NCI-H1436 (cell line): Measurements from ENCODE around the gene LBR.
A peak's percentile ranks its signal among the peaks of the same experiment; 100 is the strongest.

Source experiments
- DNase-seq: peaks from one replicate; lab custom pipeline; 2025; lab: John Stamatoyannopoulos, UW

LBR gene

GRCh38 chr1:225464851-225465792, 37.3 kb upstream of the LBR start:
- peak; percentile 21 for DNase-seq

- peak; percentile 64 for DNase-seq
Measured at GRCh38 chr1:225462714-225463574, 35.1 kb upstream of the LBR start.

- no peak for DNase-seq
Measured at GRCh38 chr1:225462429-225462713, 34.5 kb upstream of the LBR start.

GRCh38 chr1:225461533-225462428, 33.9 kb upstream of the LBR start:
- no peak for DNase-seq

- DNase-seq, result no peak
Measured at GRCh38 chr1:225460737-225461532, 33.1 kb upstream of the LBR start.

GRCh38 chr1:225460021-225460736, 32.3 kb upstream of the LBR start:
- DNase-seq, result no peak

- no peak for DNase-seq
Measured at GRCh38 chr1:225458222-225458631, 30.4 kb upstream of the LBR start.

GRCh38 chr1:225454733-225455132, 26.9 kb upstream of the LBR start:
- no peak for DNase-seq

GRCh38 chr1:225453797-225454648, 26.2 kb upstream of the LBR start:
- DNase-seq, result peak; percentile 66

GRCh38 chr1:225451840-225452515, 24.1 kb upstream of the LBR start:
- DNase-seq, result no peak

GRCh38 chr1:225451340-225451739, 23.5 kb upstream of the LBR start:
- DNase-seq, result no peak

GRCh38 chr1:225450491-225451191, 22.8 kb upstream of the LBR start:
- no peak for DNase-seq

- no peak for DNase-seq
Measured at GRCh38 chr1:225449774-225450173, 21.9 kb upstream of the LBR start.

- DNase-seq, result no peak
Measured at GRCh38 chr1:225449261-225449660, 21.4 kb upstream of the LBR start.

GRCh38 chr1:225448146-225448805, 20.4 kb upstream of the LBR start:
- DNase-seq, result no peak

- no peak for DNase-seq
Measured at GRCh38 chr1:225447650-225448089, 19.8 kb upstream of the LBR start.

- DNase-seq, result no peak
Measured at GRCh38 chr1:225446981-225447615, 19.3 kb upstream of the LBR start.
